ENCODE data around the gene EOLA1.
A peak's percentile ranks its signal among the peaks of the same experiment; 100 is the strongest.
"Not testable (repeated sequence)": the region's sequence is repeated elsewhere in the genome, so short reads cannot be mapped to it uniquely, and the experiment has no call there.

Gene EOLA1

GRCh38 chrX:149517308-149517707 lies 23.5 kb upstream of the EOLA1 start:
- H3K9me3 ChIP-seq (ENCODE audit: severe bottlenecking): no peaks in the 10 kb centered on the region
- no peak for DNase-seq
- H3K4me3 ChIP-seq (ENCODE audit: low read depth, low read length): no peak overlapping the region
- H3K27ac ChIP-seq: no peak overlapping the region
- TF ChIP-seq CTCF (IDR thresholded peaks at IDR 0.05; ENCODE audit: low read depth, low read length): no peak
- no peaks in the 10 kb centered on the region for H3K36me3 ChIP-seq
- no peaks in the 10 kb centered on the region for H3K27me3 ChIP-seq (ENCODE audit: insufficient read depth, low read depth, severe bottlenecking)

DNA sequence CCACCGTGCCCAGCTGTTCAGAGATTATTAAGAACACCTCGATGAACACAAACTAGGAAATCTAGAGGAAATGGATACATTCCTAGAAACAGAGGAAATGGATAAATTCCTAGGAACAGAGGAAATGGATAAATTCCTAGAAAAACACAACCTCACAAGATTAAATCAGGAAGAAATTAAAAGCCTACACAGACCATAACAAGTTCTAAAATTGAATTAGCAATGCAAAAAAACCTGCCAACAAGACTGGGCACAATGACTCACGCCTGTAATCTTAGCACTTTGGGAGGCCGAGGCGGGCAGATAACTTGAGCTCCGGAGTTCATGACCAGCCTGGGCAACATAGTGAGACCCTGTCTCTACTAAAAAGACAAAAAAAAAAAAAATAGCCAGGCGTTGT lies 22.6 kb upstream of the EOLA1 start:
- H3K27me3 ChIP-seq (ENCODE audit: insufficient read depth, low read depth, severe bottlenecking): peaks cover 2% of the 10 kb centered on the region
- H3K36me3 ChIP-seq: no peaks in the 10 kb centered on the region
- no peak overlapping the region for H3K27ac ChIP-seq
- TF ChIP-seq CTCF (IDR thresholded peaks at IDR 0.05; ENCODE audit: low read depth, low read length): no peak
- no peak overlapping the region for H3K4me3 ChIP-seq (ENCODE audit: low read depth, low read length)
- H3K9me3 ChIP-seq (ENCODE audit: severe bottlenecking): no peaks in the 10 kb centered on the region
- DNase-seq: no peak

GRCh38 chrX:149520636-149521277 lies 20.1 kb upstream of the EOLA1 start:
- not testable (repeated sequence) for H3K9me3 ChIP-seq (ENCODE audit: severe bottlenecking); H3K4me3 ChIP-seq (ENCODE audit: low read depth, low read length); H3K27me3 ChIP-seq (ENCODE audit: insufficient read depth, low read depth, severe bottlenecking); H3K27ac ChIP-seq; H3K36me3 ChIP-seq; DNase-seq

- no peak overlapping the region for H3K4me3 ChIP-seq (ENCODE audit: low read depth, low read length)
- no peak for DNase-seq
- peaks cover 2% of the 10 kb centered on the region for H3K27me3 ChIP-seq (ENCODE audit: insufficient read depth, low read depth, severe bottlenecking)
- no peak for TF ChIP-seq CTCF (IDR thresholded peaks at IDR 0.05; ENCODE audit: low read depth, low read length)
- H3K9me3 ChIP-seq (ENCODE audit: severe bottlenecking): no peaks in the 10 kb centered on the region
- H3K27ac ChIP-seq: no peak overlapping the region
- H3K36me3 ChIP-seq: no peaks in the 10 kb centered on the region
Observed at GRCh38 chrX:149521438-149521837, 19.4 kb upstream of the EOLA1 start.

DNA sequence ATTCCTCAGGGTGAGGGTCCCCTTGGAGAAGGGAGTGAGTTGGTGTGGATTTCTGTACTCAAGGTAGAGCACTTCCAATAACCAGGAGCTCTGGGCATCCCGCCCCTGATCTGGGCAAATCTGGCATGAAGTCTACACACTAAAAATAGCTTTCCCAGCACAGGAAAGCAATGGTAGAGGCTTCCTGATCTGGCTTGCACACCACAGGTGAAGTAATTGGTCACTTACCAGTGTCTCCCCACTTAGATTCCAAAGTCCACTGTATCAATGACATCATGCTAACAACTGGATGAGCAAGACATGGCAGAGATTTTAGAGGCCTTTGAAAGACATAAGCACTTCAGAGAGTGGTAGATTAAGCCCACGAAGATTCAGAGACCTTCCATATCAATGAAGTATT lies 17.9 kb upstream of the EOLA1 start:
- Histone ChIP-seq H3K9me3 (ENCODE audit: severe bottlenecking) (no peaks in the 10 kb centered on the region), H3K27ac (no peak overlapping the region), H3K36me3 (no peaks in the 10 kb centered on the region), H3K27me3 (ENCODE audit: insufficient read depth, low read depth, severe bottlenecking) (peaks cover 2% of the 10 kb centered on the region), H3K4me3 (ENCODE audit: low read depth, low read length) (no peak overlapping the region)
- no peak for TF ChIP-seq CTCF (IDR thresholded peaks at IDR 0.05; ENCODE audit: low read depth, low read length)
- no peak for DNase-seq

- H3K4me3 ChIP-seq (ENCODE audit: low read depth, low read length); H3K9me3 ChIP-seq (ENCODE audit: severe bottlenecking); H3K27ac ChIP-seq; H3K36me3 ChIP-seq; H3K27me3 ChIP-seq (ENCODE audit: insufficient read depth, low read depth, severe bottlenecking): not testable (repeated sequence)
- DNase-seq: peak; percentile 24
Observed at GRCh38 chrX:149525389-149525788, 15.4 kb upstream of the EOLA1 start.

GRCh38 chrX:149525903-149526302 lies 14.9 kb upstream of the EOLA1 start:
- not testable (repeated sequence) for H3K36me3 ChIP-seq; DNase-seq; H3K4me3 ChIP-seq (ENCODE audit: low read depth, low read length); H3K27ac ChIP-seq; H3K27me3 ChIP-seq (ENCODE audit: insufficient read depth, low read depth, severe bottlenecking); H3K9me3 ChIP-seq (ENCODE audit: severe bottlenecking)

DNA sequence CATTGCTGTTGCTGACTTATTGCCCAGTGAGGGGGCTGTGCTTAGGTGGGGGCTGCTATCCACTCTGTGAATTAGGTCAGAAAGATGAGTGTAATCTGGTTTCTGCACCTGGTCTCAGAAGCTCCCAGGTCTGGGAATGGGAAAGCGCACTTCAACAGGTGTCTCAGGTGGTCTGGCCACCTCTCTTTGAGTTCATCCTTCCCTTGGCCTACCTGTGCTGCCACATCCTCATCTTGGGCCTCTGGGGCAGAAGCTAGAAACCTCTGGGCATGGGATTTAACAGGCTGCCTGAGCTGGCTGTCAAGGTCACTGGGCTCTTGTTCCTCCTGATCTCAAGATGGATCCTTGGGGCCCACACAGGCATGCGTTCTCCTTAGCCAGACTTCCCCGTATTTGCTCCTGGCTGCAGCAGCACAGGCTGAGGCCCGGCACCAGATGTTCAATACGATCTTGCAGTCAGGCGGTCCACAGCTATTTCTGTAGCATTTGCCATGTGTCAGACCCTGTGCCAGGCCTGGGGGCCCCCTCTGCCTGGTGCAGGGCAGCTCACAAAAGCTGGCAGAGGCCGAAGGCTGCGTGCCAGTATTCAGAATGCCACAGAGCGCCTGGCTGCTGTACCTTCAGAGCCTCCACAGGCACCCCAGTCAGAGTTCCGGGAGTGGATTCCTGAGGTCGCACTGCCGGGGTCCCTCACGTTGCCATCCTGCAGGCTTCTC lies 14.3 kb upstream of the EOLA1 start:
- not testable (repeated sequence) for H3K9me3 ChIP-seq (ENCODE audit: severe bottlenecking); H3K36me3 ChIP-seq; H3K27ac ChIP-seq; H3K4me3 ChIP-seq (ENCODE audit: low read depth, low read length); H3K27me3 ChIP-seq (ENCODE audit: insufficient read depth, low read depth, severe bottlenecking); DNase-seq
